SH-SY5Y (cell line): ENCODE results near the gene GMDS.

Experiments used
- GATA2 ChIP-seq: IDR thresholded peaks from 2 replicates; pipeline ENCODE4 v1.6.1; 2011; ENCODE audit warnings: mild to moderate bottlenecking, low read depth, low read length
- GATA3 ChIP-seq: IDR thresholded peaks from 2 replicates; pipeline ENCODE4 v1.6.1; 2011; ENCODE audit warnings: low read depth, mild to moderate bottlenecking, low read length, moderate library complexity

GRCh38 chr6:1703923-1704322 is 541.5 kb downstream of the GMDS start:
- TF ChIP-seq GATA3 = no peak
- no peak for TF ChIP-seq GATA2
